K562 (cell line): ENCODE measurements around the gene PTPN18. TPM values are rescaled to one million over a fixed set of nuclear protein-coding genes. Genes with fewer than 3 reads are reported as not detected.
A peak's percentile ranks its signal among the peaks of the same experiment; 100 is the strongest.

ENCODE experiments used
- ATF1 ChIP-seq, 2 experiments: fragments of 450-650 bp in 1 of 2; IDR thresholded peaks; 2 replicates each; pipeline ENCODE4 v1.6.1; 2016; ENCODE audit warnings: missing compliant biosample characterization in 1 of 2, missing genetic modification characterization in 1 of 2
- FOS ChIP-seq: IDR thresholded peaks from 3 replicates; pipeline ENCODE4 v1.6.1; 2011; ENCODE audit not compliant: insufficient read length; ENCODE audit errors: extremely low read depth
- MYNN ChIP-seq, 2 experiments: sonication (generic); formaldehyde crosslinking in 1 of 2; IDR thresholded peaks; 2 replicates each; pipeline versions ENCODE4 v1.5.0 to v1.6.1; 2016 to 2020; ENCODE audit warnings: antibody characterized with exemption in 1 of 2, missing genetic modification reagents in 1 of 2
- NELFE ChIP-seq: IDR thresholded peaks from 2 replicates; pipeline ENCODE4 v1.6.1; 2011; ENCODE audit warnings: mild to moderate bottlenecking; ENCODE audit not compliant: insufficient read depth, insufficient read length
- PCBP2 ChIP-seq: fragments of 200-400 bp; formaldehyde crosslinking; IDR thresholded peaks from 2 replicates; pipeline ENCODE4 v1.6.1; 2018; ENCODE audit warnings: low read length, low read depth, mild to moderate bottlenecking, moderate library complexity; ENCODE audit not compliant: poor library complexity, severe bottlenecking
- TAF9B ChIP-seq: fragments of 450-650 bp; IDR thresholded peaks from 2 replicates; pipeline ENCODE4 v1.6.1; 2018; ENCODE audit warnings: mild to moderate bottlenecking; ENCODE audit not compliant: partially characterized antibody
- ZC3H11A ChIP-seq: IDR thresholded peaks from 2 replicates; pipeline ENCODE4 v1.6.1; 2012; ENCODE audit warnings: low read depth, low read length, improper control_type of control experiment
- ZNF133 ChIP-seq: fragments of 250-450 bp; sonication (Bioruptor Pico); IDR thresholded peaks from 2 replicates; pipeline ENCODE4 v1.4.0; 2020; ENCODE audit warnings: mild to moderate bottlenecking
- ZNF282 ChIP-seq: sonication (generic); formaldehyde crosslinking; IDR thresholded peaks from 2 replicates; pipeline ENCODE4 v1.8.1; 2023; ENCODE audit warnings: missing genetic modification reagents
- polyA plus RNA-seq, 8 experiments: library from polyadenylated mRNA; depleted of rRNA in 4 of 8; stranded (reverse) in 5 of 8; unstranded in 3 of 8; fragments of >200 nt; fragmentation: Nextera tagmentation in 2 of 8; fragmentation: Illumina TruSeq in 1 of 8; extraction: Ambion mirVana in 2 of 8; extraction: Trizol in 1 of 8; gene quantifications; 2 replicates each; pipeline versions ENCODE4 v1.2.1 to v1.2.3, GENCODE V29; 2011 to 2014; ENCODE audit warnings: inconsistent platforms in 1 of 8, missing spikeins in 1 of 8
- total RNA-seq, 7 experiments: library from RNA; depleted of rRNA in 6 of 7; stranded (reverse); fragments of >200 nt in 6 of 7; fragmentation: Illumina TruSeq in 2 of 7; extraction: Trizol in 2 of 7; gene quantifications; 2 replicates each; pipeline versions ENCODE4 v1.2.1 to v1.2.3, GENCODE V29; 2011 to 2021; ENCODE audit warnings: low replicate concordance in 1 of 7
- TF ChIP-seq, protein P1 (sequence below): IDR thresholded peaks from 2 replicates; pipeline ENCODE4 v1.6.1; 2014; ENCODE audit warnings: antibody characterized with exemption
- TF ChIP-seq, protein P2 (sequence below): sonication (generic); formaldehyde crosslinking; IDR thresholded peaks from 2 replicates; pipeline ENCODE4 v1.8.1; 2023; ENCODE audit warnings: mild to moderate bottlenecking, missing genetic modification reagents
- TF ChIP-seq, protein P3 (sequence below), 2 experiments: fragments of 450-650 bp in 1 of 2; sonication (generic) in 1 of 2; formaldehyde crosslinking; conservative IDR thresholded peaks; 2 replicates each; pipeline versions ENCODE4 v1.4.0 to v1.8.1; 2020 to 2022; ENCODE audit warnings: mild to moderate bottlenecking in 1 of 2, missing genetic modification reagents in 1 of 2
- TF ChIP-seq, protein P4 (sequence below): fragments of 250-450 bp; sonication (Bioruptor Pico); IDR thresholded peaks from 2 replicates; pipeline ENCODE4 v1.4.0; 2020; ENCODE audit warnings: borderline replicate concordance
- TF ChIP-seq, protein P5 (sequence below): fragments of 200-800 bp; sonication (Bioruptor generic); IDR thresholded peaks from 2 replicates; pipeline ENCODE4 v1.6.1; 2016; ENCODE audit warnings: missing genetic modification characterization, missing compliant biosample characterization

PTPN18 gene
- total and polyA plus RNA-seq, 9 of the 15 experiments (the other 6 are each of a cell fraction or from before 2014, with no cell fraction given) = 11.6 to 90.7 (median 49.6) TPM

DNA sequence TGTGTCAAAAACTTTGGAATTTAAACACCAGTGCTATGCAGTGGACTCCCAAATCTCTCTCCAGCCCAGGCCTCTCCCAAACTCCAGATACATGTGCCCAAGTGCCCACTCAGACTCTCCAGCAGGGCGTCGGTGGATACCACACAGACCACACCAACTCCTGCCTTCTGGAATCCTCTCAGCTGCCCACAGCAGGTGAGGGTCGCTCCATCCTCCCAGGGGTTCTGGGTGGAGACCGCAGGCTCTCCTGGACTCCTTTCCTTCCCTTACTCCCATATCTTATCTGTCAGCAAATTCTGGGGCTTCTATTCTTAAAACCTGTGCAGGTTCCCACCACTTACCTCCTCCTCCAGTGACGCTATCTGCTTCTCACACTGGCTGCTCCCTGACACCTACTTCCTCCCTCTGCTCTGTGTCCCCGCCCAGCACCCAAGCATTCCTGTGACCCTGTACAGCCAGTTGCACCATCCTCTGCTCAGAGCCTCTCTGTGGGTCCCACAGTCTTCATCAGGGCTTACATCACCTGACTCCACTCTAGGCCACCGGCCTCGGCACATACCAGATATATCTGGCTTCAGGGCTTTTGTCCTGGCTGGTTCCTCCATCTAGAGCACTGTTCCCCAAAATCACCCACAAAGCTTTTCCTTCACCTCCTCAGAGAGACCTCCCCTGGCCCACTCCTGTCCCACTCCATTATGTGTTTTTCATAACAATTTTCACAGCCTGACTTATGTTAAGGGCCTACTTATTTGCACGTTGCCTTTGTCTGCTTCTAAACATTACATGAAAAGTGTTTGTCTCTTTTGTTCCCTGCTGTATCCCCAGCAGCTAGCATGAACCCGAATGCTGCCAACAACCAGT, 15.7 kb upstream of the PTPN18 start (continued):
- peak; percentile 25 for TF ChIP-seq TAF9B
- no peak for TF ChIP-seq NELFE
- TF ChIP-seq, protein P1, sequence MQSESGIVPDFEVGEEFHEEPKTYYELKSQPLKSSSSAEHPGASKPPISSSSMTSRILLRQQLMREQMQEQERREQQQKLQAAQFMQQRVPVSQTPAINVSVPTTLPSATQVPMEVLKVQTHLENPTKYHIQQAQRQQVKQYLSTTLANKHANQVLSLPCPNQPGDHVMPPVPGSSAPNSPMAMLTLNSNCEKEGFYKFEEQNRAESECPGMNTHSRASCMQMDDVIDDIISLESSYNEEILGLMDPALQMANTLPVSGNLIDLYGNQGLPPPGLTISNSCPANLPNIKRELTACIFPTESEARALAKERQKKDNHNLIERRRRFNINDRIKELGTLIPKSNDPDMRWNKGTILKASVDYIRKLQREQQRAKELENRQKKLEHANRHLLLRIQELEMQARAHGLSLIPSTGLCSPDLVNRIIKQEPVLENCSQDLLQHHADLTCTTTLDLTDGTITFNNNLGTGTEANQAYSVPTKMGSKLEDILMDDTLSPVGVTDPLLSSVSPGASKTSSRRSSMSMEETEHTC = peak; percentile 32; the same call in 1 of the 2 replicates
- no peak for TF ChIP-seq PCBP2
- TF ChIP-seq, protein P2, sequence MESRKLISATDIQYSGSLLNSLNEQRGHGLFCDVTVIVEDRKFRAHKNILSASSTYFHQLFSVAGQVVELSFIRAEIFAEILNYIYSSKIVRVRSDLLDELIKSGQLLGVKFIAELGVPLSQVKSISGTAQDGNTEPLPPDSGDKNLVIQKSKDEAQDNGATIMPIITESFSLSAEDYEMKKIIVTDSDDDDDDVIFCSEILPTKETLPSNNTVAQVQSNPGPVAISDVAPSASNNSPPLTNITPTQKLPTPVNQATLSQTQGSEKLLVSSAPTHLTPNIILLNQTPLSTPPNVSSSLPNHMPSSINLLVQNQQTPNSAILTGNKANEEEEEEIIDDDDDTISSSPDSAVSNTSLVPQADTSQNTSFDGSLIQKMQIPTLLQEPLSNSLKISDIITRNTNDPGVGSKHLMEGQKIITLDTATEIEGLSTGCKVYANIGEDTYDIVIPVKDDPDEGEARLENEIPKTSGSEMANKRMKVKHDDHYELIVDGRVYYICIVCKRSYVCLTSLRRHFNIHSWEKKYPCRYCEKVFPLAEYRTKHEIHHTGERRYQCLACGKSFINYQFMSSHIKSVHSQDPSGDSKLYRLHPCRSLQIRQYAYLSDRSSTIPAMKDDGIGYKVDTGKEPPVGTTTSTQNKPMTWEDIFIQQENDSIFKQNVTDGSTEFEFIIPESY (CRISPR knock-in tag) = 0 out of 2 replicates have a peak, but pooled peaks have one; percentile 28
- no peak for TF ChIP-seq ZC3H11A
- no peak for TF ChIP-seq MYNN (IDR thresholded peaks at IDR 0.05)
- no peak for TF ChIP-seq MYNN (CRISPR knock-in tag; IDR thresholded peaks at IDR 0.05)
- no peak for TF ChIP-seq ATF1 (CRISPR knock-in tag; IDR thresholded peaks at IDR 0.05)
- 0 out of 2 replicates have a peak, but pooled peaks have one; percentile 10 for TF ChIP-seq ATF1 (tag; IDR thresholded peaks at IDR 0.05)
- TF ChIP-seq FOS = no peak
- TF ChIP-seq ZNF133 (CRISPR knock-in tag) = no peak
- TF ChIP-seq, protein P3, sequence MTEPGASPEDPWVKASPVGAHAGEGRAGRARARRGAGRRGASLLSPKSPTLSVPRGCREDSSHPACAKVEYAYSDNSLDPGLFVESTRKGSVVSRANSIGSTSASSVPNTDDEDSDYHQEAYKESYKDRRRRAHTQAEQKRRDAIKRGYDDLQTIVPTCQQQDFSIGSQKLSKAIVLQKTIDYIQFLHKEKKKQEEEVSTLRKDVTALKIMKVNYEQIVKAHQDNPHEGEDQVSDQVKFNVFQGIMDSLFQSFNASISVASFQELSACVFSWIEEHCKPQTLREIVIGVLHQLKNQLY (CRISPR knock-in tag; conservative IDR thresholded peaks at IDR 0.05) = no peak
- TF ChIP-seq, protein P4, sequence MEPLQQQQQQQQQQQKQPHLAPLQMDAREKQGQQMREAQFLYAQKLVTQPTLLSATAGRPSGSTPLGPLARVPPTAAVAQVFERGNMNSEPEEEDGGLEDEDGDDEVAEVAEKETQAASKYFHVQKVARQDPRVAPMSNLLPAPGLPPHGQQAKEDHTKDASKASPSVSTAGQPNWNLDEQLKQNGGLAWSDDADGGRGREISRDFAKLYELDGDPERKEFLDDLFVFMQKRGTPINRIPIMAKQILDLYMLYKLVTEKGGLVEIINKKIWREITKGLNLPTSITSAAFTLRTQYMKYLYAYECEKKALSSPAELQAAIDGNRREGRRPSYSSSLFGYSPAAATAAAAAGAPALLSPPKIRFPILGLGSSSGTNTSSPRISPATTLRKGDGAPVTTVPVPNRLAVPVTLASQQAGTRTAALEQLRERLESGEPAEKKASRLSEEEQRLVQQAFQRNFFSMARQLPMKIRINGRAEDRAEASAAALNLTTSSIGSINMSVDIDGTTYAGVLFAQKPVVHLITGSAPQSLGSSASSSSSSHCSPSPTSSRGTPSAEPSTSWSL (CRISPR knock-in tag) = no peak
- TF ChIP-seq ZNF282 (CRISPR knock-in tag) = no peak
- TF ChIP-seq, protein P5, sequence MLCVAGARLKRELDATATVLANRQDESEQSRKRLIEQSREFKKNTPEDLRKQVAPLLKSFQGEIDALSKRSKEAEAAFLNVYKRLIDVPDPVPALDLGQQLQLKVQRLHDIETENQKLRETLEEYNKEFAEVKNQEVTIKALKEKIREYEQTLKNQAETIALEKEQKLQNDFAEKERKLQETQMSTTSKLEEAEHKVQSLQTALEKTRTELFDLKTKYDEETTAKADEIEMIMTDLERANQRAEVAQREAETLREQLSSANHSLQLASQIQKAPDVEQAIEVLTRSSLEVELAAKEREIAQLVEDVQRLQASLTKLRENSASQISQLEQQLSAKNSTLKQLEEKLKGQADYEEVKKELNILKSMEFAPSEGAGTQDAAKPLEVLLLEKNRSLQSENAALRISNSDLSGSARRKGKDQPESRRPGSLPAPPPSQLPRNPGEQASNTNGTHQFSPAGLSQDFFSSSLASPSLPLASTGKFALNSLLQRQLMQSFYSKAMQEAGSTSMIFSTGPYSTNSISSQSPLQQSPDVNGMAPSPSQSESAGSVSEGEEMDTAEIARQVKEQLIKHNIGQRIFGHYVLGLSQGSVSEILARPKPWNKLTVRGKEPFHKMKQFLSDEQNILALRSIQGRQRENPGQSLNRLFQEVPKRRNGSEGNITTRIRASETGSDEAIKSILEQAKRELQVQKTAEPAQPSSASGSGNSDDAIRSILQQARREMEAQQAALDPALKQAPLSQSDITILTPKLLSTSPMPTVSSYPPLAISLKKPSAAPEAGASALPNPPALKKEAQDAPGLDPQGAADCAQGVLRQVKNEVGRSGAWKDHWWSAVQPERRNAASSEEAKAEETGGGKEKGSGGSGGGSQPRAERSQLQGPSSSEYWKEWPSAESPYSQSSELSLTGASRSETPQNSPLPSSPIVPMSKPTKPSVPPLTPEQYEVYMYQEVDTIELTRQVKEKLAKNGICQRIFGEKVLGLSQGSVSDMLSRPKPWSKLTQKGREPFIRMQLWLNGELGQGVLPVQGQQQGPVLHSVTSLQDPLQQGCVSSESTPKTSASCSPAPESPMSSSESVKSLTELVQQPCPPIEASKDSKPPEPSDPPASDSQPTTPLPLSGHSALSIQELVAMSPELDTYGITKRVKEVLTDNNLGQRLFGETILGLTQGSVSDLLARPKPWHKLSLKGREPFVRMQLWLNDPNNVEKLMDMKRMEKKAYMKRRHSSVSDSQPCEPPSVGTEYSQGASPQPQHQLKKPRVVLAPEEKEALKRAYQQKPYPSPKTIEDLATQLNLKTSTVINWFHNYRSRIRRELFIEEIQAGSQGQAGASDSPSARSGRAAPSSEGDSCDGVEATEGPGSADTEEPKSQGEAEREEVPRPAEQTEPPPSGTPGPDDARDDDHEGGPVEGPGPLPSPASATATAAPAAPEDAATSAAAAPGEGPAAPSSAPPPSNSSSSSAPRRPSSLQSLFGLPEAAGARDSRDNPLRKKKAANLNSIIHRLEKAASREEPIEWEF (CRISPR knock-in tag) = no peak
